OCI-LY3 (cell line): ENCODE data around the gene CCDC112.

Experiments
- H2AFZ ChIP-seq: fragments of 200-600, 300-600 bp; shearing (Covaris generic); 2 replicates; pipeline ENCODE4 v1.6.0; 2014; ENCODE audit warnings: antibody characterized with exemption, low read depth, low read length
- H3K27ac ChIP-seq: fragments of 200-600, 300-600 bp; sonication (generic); 2 replicates; pipeline ENCODE4 v1.5.1; 2014; ENCODE audit warnings: mild to moderate bottlenecking, low read length, moderate library complexity, mixed read lengths
- H3K27me3 ChIP-seq: fragments of 200-600, 300-600 bp; sonication (generic); 2 replicates; pipeline ENCODE4 v1.6.1; 2014; ENCODE audit warnings: low read depth, low read length, mixed read lengths
- H3K36me3 ChIP-seq: fragments of 200-600, 300-600 bp; sonication (generic); replicated peaks from 2 replicates; pipeline ENCODE3; 2014; ENCODE audit warnings: low read depth, low read length, mixed read lengths
- H3K4me1 ChIP-seq: fragments of 300-600, 200-600 bp; sonication (generic); 2 replicates; pipeline ENCODE4 v1.6.1; 2014; ENCODE audit warnings: low read length, mixed read lengths
- H3K4me2 ChIP-seq: fragments of 200-600, 300-600 bp; sonication (generic); 2 replicates; pipeline ENCODE4 v1.6.1; 2014; ENCODE audit warnings: low read length, mixed read lengths
- H3K4me3 ChIP-seq: fragments of 300-600, 200-600 bp; sonication (generic); 2 replicates; pipeline ENCODE4 v1.5.1; 2014; ENCODE audit warnings: antibody characterized with exemption, mild to moderate bottlenecking, low read length, moderate library complexity
- H3K79me2 ChIP-seq: fragments of 300-600, 200-600 bp; shearing (Covaris generic); 2 replicates; pipeline ENCODE4 v1.6.1; 2014; ENCODE audit warnings: mild to moderate bottlenecking, low read length, mixed read lengths
- H3K9ac ChIP-seq: fragments of 300-600, 200-600 bp; shearing (Covaris generic); 2 replicates; pipeline ENCODE4 v1.6.0; 2014; ENCODE audit warnings: mild to moderate bottlenecking, low read length, moderate library complexity
- H3K9me3 ChIP-seq: fragments of 200-600, 300-600 bp; shearing (Covaris generic); 2 replicates; pipeline ENCODE4 v1.6.1; 2014; ENCODE audit warnings: low read length, mixed read lengths; ENCODE audit not compliant: insufficient read depth
- H4K20me1 ChIP-seq: fragments of 200-600, 300-600 bp; sonication (generic); 2 replicates; pipeline ENCODE4 v1.6.1; 2016; ENCODE audit warnings: low read length, mixed read lengths; ENCODE audit not compliant: insufficient read depth
- CTCF ChIP-seq: fragments of 200-600, 300-600 bp; sonication (generic); IDR thresholded peaks from 2 replicates; pipeline ENCODE4 v1.5.1; 2014; ENCODE audit warnings: antibody characterized with exemption, low read length, low read depth
- EZH2phosphoT487 ChIP-seq: fragments of 200-600 bp; shearing (Covaris generic); IDR thresholded peaks from 2 replicates; pipeline ENCODE4 v1.6.1; 2018; ENCODE audit warnings: antibody characterized with exemption, mixed run types, low read depth

The CCDC112 gene

DNA sequence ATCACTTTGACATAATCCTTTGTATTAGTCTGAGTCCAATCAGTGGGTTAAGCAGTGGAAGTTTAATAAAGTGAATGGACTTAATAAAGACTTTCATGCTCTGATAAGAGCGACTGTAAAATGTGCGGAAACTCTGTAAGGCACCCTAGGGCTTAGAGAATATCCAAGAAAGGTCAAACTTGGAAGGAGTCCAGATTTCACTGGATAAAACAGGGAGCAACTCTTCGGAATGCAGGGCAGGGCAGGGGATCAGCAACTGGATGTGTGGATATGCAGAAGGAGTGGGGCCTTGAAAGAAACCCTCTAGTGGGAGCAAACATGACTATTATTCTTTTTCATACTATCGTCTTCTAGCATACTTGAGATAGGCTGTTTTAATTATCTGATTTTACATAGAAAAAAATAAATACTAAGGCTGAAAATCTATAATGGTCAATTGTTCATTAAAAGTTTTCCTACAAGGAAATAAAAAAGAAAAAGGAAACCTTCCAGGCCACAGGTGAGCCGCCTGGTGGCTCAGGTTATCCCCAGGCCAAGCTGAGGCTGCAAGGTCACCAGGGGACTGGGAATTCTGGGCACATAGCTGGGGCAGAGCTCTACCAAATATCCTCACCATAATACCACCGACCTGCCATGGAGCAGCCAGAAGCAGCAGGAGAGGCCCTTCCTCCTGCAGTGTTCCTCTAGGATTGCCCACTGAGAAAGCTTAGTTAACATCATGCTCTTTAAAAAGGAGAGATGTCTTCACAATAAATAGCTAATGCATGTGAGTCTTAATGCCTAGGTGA lies 46.3 kb upstream of the CCDC112 start:
- TF ChIP-seq CTCF: no peak
- no peak for TF ChIP-seq EZH2phosphoT487
- Histone ChIP-seq H3K27ac (no peak overlapping the region), H3K27me3 (no peaks in the 10 kb centered on the region), H3K4me3 (no peak overlapping the region), H2AFZ (no peak overlapping the region), H3K9me3 (no peaks in the 10 kb centered on the region), H3K36me3 (no peaks in the 10 kb centered on the region), H3K9ac (no peak overlapping the region), H3K4me1 (peaks cover 11% of the 10 kb centered on the region), H3K79me2 (no peaks in the 10 kb centered on the region), H3K4me2 (no peak overlapping the region), H4K20me1 (no peaks in the 10 kb centered on the region)

DNA sequence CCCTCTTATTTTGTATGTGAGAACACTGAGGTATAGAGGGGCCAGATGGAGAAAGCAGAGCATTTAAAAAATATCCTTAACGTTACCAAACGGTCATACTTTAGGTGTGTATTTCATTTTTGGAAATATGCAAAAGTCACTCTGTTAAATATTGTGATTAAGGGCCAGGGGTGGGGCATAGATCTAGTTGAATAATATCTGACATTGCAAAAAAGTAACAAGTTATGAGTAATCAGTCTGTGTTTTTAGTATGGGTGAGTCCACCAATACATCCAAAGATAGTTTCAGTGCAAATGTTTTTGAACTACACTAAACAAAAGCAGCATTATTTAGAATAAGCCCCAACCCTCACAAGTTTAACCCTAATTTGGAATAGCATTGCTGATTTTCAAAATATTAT lies 45.3 kb upstream of the CCDC112 start:
- Histone ChIP-seq H2AFZ (no peak overlapping the region), H3K27me3 (no peaks in the 10 kb centered on the region), H4K20me1 (no peaks in the 10 kb centered on the region), H3K4me1 (peaks cover 11% of the 10 kb centered on the region), H3K36me3 (no peaks in the 10 kb centered on the region), H3K9me3 (no peaks in the 10 kb centered on the region), H3K4me3 (no peak overlapping the region), H3K9ac (no peak overlapping the region), H3K4me2 (no peak overlapping the region), H3K79me2 (no peaks in the 10 kb centered on the region), H3K27ac (no peak overlapping the region)
- TF ChIP-seq EZH2phosphoT487 (no peak), CTCF (no peak)

DNA sequence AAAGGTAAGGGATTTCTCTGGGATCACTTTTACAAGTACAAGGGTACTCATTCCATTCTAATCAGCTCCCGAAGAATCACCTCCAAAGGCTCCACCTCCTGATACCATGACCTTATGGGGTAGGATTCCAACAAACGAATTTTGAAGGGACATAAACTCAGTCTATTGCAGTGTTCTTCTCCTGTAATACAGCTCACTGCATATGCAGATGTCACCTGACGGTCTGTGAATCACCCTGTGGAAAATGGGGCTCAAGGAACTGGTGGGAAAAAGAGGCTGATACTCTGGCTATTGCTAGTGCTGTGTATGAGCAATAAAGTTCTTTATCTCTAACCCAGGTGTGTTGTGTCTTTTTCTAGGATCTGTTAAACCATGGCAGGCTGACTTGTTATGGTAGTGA lies 42.4 kb upstream of the CCDC112 start:
- H3K79me2 ChIP-seq: no peaks in the 10 kb centered on the region
- no peak for TF ChIP-seq EZH2phosphoT487
- TF ChIP-seq CTCF: no peak
- H3K4me2 ChIP-seq: no peak overlapping the region
- H3K36me3 ChIP-seq: no peaks in the 10 kb centered on the region
- H3K27me3 ChIP-seq: no peaks in the 10 kb centered on the region
- no peak overlapping the region for H3K9ac ChIP-seq
- H4K20me1 ChIP-seq: no peaks in the 10 kb centered on the region
- no peaks in the 10 kb centered on the region for H3K9me3 ChIP-seq
- H2AFZ ChIP-seq: no peak overlapping the region
- H3K27ac ChIP-seq: no peak overlapping the region
- no peak overlapping the region for H3K4me3 ChIP-seq
- H3K4me1 ChIP-seq: peaks cover 5% of the 10 kb centered on the region

GRCh38 chr5:115337882-115338281 lies 41.4 kb upstream of the CCDC112 start:
- H3K9me3 ChIP-seq: no peaks in the 10 kb centered on the region
- no peak for TF ChIP-seq EZH2phosphoT487
- no peak for TF ChIP-seq CTCF
- H3K4me3 ChIP-seq: no peak overlapping the region
- H3K27ac ChIP-seq: no peak overlapping the region
- H4K20me1 ChIP-seq: no peaks in the 10 kb centered on the region
- no peak overlapping the region for H3K9ac ChIP-seq
- H3K27me3 ChIP-seq: no peaks in the 10 kb centered on the region
- no peak overlapping the region for H2AFZ ChIP-seq
- H3K79me2 ChIP-seq: no peaks in the 10 kb centered on the region
- no peak overlapping the region for H3K4me2 ChIP-seq
- H3K4me1 ChIP-seq: peaks cover 7% of the 10 kb centered on the region
- H3K36me3 ChIP-seq: peaks cover 3% of the 10 kb centered on the region
